ENCODE results near the gene EXOC2.

EXOC2 gene

DNA sequence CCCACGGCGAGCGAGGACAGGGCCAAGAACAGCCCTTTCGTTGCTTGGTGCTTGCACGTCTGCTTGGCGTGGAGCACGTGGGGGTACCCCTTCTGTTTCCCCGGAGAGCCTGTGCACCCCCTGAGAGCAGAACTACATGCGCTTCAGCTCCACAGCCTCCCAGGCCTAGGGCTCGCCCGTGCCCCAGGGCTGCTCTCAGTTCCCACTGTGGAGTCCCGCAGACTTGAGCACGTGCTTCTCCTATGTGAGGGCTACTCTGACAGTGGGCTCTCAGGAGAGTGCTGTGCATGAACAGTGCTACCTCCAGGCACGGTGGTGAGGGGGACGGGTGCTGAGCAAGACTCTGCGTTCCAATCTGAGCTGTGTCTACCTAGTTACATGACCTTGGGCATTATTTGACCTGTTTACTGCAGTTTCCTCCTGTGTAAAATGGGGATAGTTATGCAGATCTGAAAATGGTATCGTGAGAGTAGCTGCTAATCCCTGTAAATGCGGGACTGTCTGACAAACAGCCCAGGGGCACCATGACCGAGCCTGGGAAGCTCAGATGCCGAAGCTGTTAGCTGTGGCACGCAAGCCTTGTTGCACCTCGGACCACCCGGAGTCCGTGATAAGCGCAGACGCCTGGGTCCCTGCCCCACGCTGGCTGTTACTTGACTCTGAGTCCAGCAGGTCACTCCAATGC is 219.0 kb downstream of the EXOC2 start:
- Histone ChIP-seq H3K4me1 (ENCODE audit: insufficient read depth, low read length) (peaks cover 31% of the 10 kb centered on the region), H3K79me2 (ENCODE audit: insufficient read depth, low read length) (no peaks in the 10 kb centered on the region), H3K27me3 (ENCODE audit: insufficient read depth, low read length, poor library complexity) (no peaks in the 10 kb centered on the region), H2AFZ (ENCODE audit: low read depth, low read length) (peak overlapping the region; percentile 58), H3K4me2 (ENCODE audit: insufficient read depth, low read length) (peak overlapping the region; percentile 55), H3K9ac (ENCODE audit: low read depth, low read length) (peak overlapping the region; percentile 40), H3K9me3 (ENCODE audit: insufficient read depth, low read length, severe bottlenecking) (no peaks in the 10 kb centered on the region), H3K27ac (ENCODE audit: low read length) (peak overlapping the region; percentile 66), H3K4me3 (ENCODE audit: low read depth in 1 of 2, low read length in 2 of 2) (peak overlapping the region in 1 of 2 experiments; percentile 39; a peak in 2 of 4 replicates), H4K20me1 (ENCODE audit: insufficient read depth, low read length) (no peaks in the 10 kb centered on the region), H3K36me3 (ENCODE audit: insufficient read depth, low read length) (no peaks in the 10 kb centered on the region)
- no peak for ATAC-seq (ENCODE audit: insufficient read depth, low read depth)
- DNase-seq: no peak
- TF ChIP-seq, protein P1, sequence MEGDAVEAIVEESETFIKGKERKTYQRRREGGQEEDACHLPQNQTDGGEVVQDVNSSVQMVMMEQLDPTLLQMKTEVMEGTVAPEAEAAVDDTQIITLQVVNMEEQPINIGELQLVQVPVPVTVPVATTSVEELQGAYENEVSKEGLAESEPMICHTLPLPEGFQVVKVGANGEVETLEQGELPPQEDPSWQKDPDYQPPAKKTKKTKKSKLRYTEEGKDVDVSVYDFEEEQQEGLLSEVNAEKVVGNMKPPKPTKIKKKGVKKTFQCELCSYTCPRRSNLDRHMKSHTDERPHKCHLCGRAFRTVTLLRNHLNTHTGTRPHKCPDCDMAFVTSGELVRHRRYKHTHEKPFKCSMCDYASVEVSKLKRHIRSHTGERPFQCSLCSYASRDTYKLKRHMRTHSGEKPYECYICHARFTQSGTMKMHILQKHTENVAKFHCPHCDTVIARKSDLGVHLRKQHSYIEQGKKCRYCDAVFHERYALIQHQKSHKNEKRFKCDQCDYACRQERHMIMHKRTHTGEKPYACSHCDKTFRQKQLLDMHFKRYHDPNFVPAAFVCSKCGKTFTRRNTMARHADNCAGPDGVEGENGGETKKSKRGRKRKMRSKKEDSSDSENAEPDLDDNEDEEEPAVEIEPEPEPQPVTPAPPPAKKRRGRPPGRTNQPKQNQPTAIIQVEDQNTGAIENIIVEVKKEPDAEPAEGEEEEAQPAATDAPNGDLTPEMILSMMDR (IDR thresholded peaks at IDR 0.05; ENCODE audit: borderline replicate concordance, extremely low read depth, low read length, poor library complexity, severe bottlenecking): no peak
- TF ChIP-seq EZH2 (IDR thresholded peaks at IDR 0.05; ENCODE audit: borderline replicate concordance, low read depth, low read length, severe bottlenecking): no peak

DNA sequence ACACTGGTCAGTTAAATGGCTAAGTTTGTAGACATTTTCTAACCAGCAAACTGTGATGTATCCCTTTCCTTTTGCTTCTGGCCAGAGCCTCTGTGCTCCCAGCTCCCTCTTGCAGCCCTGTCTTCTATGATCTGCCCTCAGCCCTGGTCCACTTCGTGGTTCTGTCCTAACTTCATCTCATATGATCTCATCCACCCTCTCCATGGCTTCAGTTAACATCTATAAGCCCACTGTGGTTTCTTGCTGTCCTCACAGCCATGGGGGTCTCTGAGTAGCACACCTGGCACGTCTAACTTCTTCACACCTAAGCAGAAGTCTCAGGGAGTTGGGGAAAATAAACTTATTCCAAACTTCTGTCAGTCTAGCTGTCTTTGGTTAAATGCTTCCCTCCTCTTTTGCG is 219.6 kb downstream of the EXOC2 start:
- H3K27me3 ChIP-seq (ENCODE audit: insufficient read depth, low read length, poor library complexity): no peaks in the 10 kb centered on the region
- H3K4me1 ChIP-seq (ENCODE audit: insufficient read depth, low read length): peaks cover 31% of the 10 kb centered on the region
- H3K4me3 ChIP-seq (ENCODE audit: low read depth in 1 of 2, low read length in 2 of 2): no peak overlapping the region
- H3K9ac ChIP-seq (ENCODE audit: low read depth, low read length): no peak overlapping the region
- H3K4me2 ChIP-seq (ENCODE audit: insufficient read depth, low read length): no peak overlapping the region
- DNase-seq: no peak
- H3K79me2 ChIP-seq (ENCODE audit: insufficient read depth, low read length): no peaks in the 10 kb centered on the region
- no peak for ATAC-seq (ENCODE audit: insufficient read depth, low read depth)
- TF ChIP-seq, protein P1 (IDR thresholded peaks at IDR 0.05; ENCODE audit: borderline replicate concordance, extremely low read depth, low read length, poor library complexity, severe bottlenecking): no peak
- TF ChIP-seq EZH2 (IDR thresholded peaks at IDR 0.05; ENCODE audit: borderline replicate concordance, low read depth, low read length, severe bottlenecking): no peak
- no peaks in the 10 kb centered on the region for H3K36me3 ChIP-seq (ENCODE audit: insufficient read depth, low read length)
- H4K20me1 ChIP-seq (ENCODE audit: insufficient read depth, low read length): no peaks in the 10 kb centered on the region
- no peak overlapping the region for H2AFZ ChIP-seq (ENCODE audit: low read depth, low read length)
- H3K27ac ChIP-seq (ENCODE audit: low read length): peak overlapping the region; percentile 66
- no peaks in the 10 kb centered on the region for H3K9me3 ChIP-seq (ENCODE audit: insufficient read depth, low read length, severe bottlenecking)

DNA sequence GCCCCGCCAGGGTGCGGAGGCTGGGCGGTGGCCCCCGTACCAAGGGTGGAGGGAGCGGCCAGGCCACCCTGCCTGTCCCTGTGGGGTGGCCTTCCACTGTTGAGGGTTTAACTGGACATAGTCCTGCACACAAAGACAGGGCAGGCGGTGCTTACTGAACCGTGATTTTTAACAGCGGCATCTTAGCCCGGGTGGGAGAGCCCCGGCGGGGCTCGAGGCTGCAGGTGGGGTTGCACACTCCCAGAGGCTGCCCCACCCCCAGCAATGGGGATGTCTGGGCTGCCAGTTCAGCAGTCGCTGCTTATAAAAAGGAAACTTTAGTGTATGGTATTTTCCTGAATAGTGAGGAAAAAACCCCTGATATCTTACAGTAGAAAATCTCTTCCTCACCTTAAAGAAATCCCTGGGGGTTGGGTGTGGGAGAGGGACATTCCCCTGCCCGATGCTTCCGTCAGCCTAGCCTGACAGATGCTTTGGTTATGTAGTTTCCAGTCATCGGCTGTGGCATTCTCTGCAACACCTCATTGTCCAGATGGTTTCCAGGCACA is 222.0 kb downstream of the EXOC2 start:
- TF ChIP-seq, protein P1 (IDR thresholded peaks at IDR 0.05; ENCODE audit: borderline replicate concordance, extremely low read depth, low read length, poor library complexity, severe bottlenecking): no peak
- no peak for TF ChIP-seq EZH2 (IDR thresholded peaks at IDR 0.05; ENCODE audit: borderline replicate concordance, low read depth, low read length, severe bottlenecking)
- no peak overlapping the region for H3K27ac ChIP-seq (ENCODE audit: low read length)
- H2AFZ ChIP-seq (ENCODE audit: low read depth, low read length): no peak overlapping the region
- DNase-seq (no peak), ATAC-seq (ENCODE audit: insufficient read depth, low read depth) (no peak)
- H3K27me3 ChIP-seq (ENCODE audit: insufficient read depth, low read length, poor library complexity): no peaks in the 10 kb centered on the region
- H3K79me2 ChIP-seq (ENCODE audit: insufficient read depth, low read length): no peaks in the 10 kb centered on the region
- H3K9ac ChIP-seq (ENCODE audit: low read depth, low read length): no peak overlapping the region
- no peaks in the 10 kb centered on the region for H3K9me3 ChIP-seq (ENCODE audit: insufficient read depth, low read length, severe bottlenecking)
- H3K4me2 ChIP-seq (ENCODE audit: insufficient read depth, low read length): no peak overlapping the region
- H3K36me3 ChIP-seq (ENCODE audit: insufficient read depth, low read length): no peaks in the 10 kb centered on the region
- H3K4me1 ChIP-seq (ENCODE audit: insufficient read depth, low read length): peaks cover 26% of the 10 kb centered on the region
- H3K4me3 ChIP-seq (ENCODE audit: low read depth in 1 of 2, low read length in 2 of 2): no peak overlapping the region
- H4K20me1 ChIP-seq (ENCODE audit: insufficient read depth, low read length): no peaks in the 10 kb centered on the region
